ENCODE data around the gene ALDH1A3.

The ALDH1A3 gene

DNA sequence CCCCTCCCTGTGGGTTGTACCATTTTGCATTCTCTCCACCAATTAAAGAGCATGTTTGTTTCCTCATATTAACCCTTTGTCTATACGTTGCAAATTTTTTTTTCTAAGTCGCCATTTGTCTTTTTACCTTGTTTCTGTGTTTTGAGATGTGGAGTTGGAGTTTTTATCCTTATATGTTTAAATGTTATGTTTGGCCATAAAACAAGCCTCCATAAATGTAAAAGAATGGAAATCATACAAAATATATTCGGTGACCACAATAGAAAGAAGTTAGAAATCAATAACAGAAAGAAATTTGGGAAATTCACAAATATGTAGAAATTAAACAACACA is 68.8 kb downstream of the ALDH1A3 start:
- H3K79me2 ChIP-seq (ENCODE audit: insufficient read depth, low read depth) = no peaks in the 10 kb centered on the region
- H3K4me3 ChIP-seq (IDR thresholded peaks at IDR 0.05; ENCODE audit: insufficient read depth, low read depth, low read length) = no peak overlapping the region
- no peak overlapping the region for H2AFZ ChIP-seq (ENCODE audit: low read depth)
- TF ChIP-seq, protein P1, sequence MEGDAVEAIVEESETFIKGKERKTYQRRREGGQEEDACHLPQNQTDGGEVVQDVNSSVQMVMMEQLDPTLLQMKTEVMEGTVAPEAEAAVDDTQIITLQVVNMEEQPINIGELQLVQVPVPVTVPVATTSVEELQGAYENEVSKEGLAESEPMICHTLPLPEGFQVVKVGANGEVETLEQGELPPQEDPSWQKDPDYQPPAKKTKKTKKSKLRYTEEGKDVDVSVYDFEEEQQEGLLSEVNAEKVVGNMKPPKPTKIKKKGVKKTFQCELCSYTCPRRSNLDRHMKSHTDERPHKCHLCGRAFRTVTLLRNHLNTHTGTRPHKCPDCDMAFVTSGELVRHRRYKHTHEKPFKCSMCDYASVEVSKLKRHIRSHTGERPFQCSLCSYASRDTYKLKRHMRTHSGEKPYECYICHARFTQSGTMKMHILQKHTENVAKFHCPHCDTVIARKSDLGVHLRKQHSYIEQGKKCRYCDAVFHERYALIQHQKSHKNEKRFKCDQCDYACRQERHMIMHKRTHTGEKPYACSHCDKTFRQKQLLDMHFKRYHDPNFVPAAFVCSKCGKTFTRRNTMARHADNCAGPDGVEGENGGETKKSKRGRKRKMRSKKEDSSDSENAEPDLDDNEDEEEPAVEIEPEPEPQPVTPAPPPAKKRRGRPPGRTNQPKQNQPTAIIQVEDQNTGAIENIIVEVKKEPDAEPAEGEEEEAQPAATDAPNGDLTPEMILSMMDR (conservative IDR thresholded peaks at IDR 0.05; ENCODE audit: low read depth, low read length) = no peak
- no peak overlapping the region for H3K4me2 ChIP-seq
- H3K27ac ChIP-seq = no peak overlapping the region
- H3K4me1 ChIP-seq (ENCODE audit: low read depth, poor library complexity, severe bottlenecking) = no peaks in the 10 kb centered on the region
- no peaks in the 10 kb centered on the region for H4K20me1 ChIP-seq (ENCODE audit: insufficient read depth)
- H3K9ac ChIP-seq = no peak overlapping the region
- H3K27me3 ChIP-seq (ENCODE audit: insufficient read depth, low read depth) = no peaks in the 10 kb centered on the region
- H3K36me3 ChIP-seq (ENCODE audit: insufficient read depth) = no peaks in the 10 kb centered on the region

DNA sequence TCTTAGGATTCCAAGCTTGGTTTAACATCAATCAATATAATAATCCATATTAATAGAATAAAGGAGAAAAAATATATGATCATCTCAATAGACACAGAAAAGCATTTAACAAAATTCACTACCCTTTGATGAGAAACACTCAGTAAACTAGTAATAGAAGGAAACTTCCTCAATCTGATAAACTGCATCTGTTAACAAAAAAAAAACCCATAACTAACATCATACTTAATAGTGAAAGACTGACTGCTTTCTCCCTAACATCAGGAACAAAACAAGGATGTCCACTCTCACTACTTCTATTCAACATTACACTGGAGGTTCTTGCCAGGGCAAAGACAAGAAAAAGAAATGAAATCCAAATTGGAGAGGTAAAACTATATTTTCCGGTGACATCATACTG is 70.1 kb downstream of the ALDH1A3 start:
- Histone ChIP-seq H3K4me1 (ENCODE audit: low read depth, poor library complexity, severe bottlenecking) (no peaks in the 10 kb centered on the region), H3K4me3 (IDR thresholded peaks at IDR 0.05; ENCODE audit: insufficient read depth, low read depth, low read length) (no peak overlapping the region), H3K27me3 (ENCODE audit: insufficient read depth, low read depth) (no peaks in the 10 kb centered on the region), H2AFZ (ENCODE audit: low read depth) (no peak overlapping the region), H3K4me2 (no peak overlapping the region), H3K9ac (no peak overlapping the region), H4K20me1 (ENCODE audit: insufficient read depth) (no peaks in the 10 kb centered on the region), H3K36me3 (ENCODE audit: insufficient read depth) (no peaks in the 10 kb centered on the region), H3K79me2 (ENCODE audit: insufficient read depth, low read depth) (no peaks in the 10 kb centered on the region), H3K27ac (no peak overlapping the region)
- TF ChIP-seq, protein P1 (conservative IDR thresholded peaks at IDR 0.05; ENCODE audit: low read depth, low read length) = no peak

DNA sequence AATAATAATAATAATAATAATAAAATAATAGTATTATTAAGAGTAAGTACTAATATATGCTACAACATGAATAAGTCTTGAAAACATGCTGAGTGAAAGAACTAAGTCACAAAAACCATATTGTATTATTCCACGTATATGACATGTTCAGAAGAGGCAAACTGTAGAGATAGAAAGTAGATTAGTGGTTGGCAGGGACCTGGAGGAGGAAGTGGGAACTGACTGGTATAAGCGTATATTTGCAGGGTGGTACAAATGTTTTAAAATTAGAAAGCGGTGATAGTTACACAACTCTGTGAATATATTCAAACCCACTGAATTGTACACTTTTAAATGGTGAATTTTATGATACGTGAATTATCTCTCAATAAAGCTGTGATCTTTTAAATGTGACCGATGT is 72.3 kb downstream of the ALDH1A3 start:
- Histone ChIP-seq H2AFZ (ENCODE audit: low read depth) (no peak overlapping the region), H3K27ac (no peak overlapping the region), H3K4me2 (no peak overlapping the region), H3K79me2 (ENCODE audit: insufficient read depth, low read depth) (no peaks in the 10 kb centered on the region), H4K20me1 (ENCODE audit: insufficient read depth) (no peaks in the 10 kb centered on the region), H3K27me3 (ENCODE audit: insufficient read depth, low read depth) (no peaks in the 10 kb centered on the region), H3K4me3 (IDR thresholded peaks at IDR 0.05; ENCODE audit: insufficient read depth, low read depth, low read length) (no peak overlapping the region), H3K9ac (no peak overlapping the region), H3K4me1 (ENCODE audit: low read depth, poor library complexity, severe bottlenecking) (no peaks in the 10 kb centered on the region), H3K36me3 (ENCODE audit: insufficient read depth) (no peaks in the 10 kb centered on the region)
- TF ChIP-seq, protein P1 (conservative IDR thresholded peaks at IDR 0.05; ENCODE audit: low read depth, low read length) = no peak

DNA sequence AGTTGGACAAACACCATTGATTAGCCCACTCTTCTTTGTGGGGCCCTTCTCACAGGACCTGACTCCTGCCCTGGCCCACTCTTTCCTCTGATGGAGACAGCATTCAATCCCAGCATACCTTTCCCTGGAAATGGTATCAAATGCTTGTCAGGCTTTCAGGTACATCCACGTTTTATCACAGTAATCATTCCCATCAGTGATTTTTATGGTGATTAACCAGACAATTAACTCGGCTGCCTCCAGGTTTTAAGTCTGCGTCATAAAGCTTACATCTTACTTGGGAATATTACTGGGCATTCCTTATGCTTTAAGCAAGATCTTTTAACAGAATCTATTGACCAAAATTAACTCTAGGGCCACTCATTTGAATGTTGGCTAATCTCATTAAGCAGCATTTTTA is 72.9 kb downstream of the ALDH1A3 start:
- H3K4me1 ChIP-seq (ENCODE audit: low read depth, poor library complexity, severe bottlenecking) = no peaks in the 10 kb centered on the region
- TF ChIP-seq, protein P1 (conservative IDR thresholded peaks at IDR 0.05; ENCODE audit: low read depth, low read length) = no peak
- H2AFZ ChIP-seq (ENCODE audit: low read depth) = no peak overlapping the region
- H3K27ac ChIP-seq = no peak overlapping the region
- no peaks in the 10 kb centered on the region for H3K36me3 ChIP-seq (ENCODE audit: insufficient read depth)
- H3K4me2 ChIP-seq = no peak overlapping the region
- no peak overlapping the region for H3K4me3 ChIP-seq (IDR thresholded peaks at IDR 0.05; ENCODE audit: insufficient read depth, low read depth, low read length)
- H4K20me1 ChIP-seq (ENCODE audit: insufficient read depth) = no peaks in the 10 kb centered on the region
- no peak overlapping the region for H3K9ac ChIP-seq
- H3K79me2 ChIP-seq (ENCODE audit: insufficient read depth, low read depth) = no peaks in the 10 kb centered on the region
- no peaks in the 10 kb centered on the region for H3K27me3 ChIP-seq (ENCODE audit: insufficient read depth, low read depth)

All from KMS-11 (cell line).